Body of pancreas (tissue), 4 donors: ENCODE results near the gene NDC1. TPM values are rescaled to one million over a fixed set of nuclear protein-coding genes. Genes with fewer than 3 reads are reported as not detected.

Source experiments
- ATAC-seq: fragments of 150-250 bp; one replicate; pipeline ENCODE4 v1.9.1; 2016
- DNase-seq, 4 donors: peaks; one replicate each; pipeline ENCODE4 v3.0.0-alpha.2; 2019
- H3K27ac ChIP-seq, 4 donors: fragments of 200-600 bp; sonication (generic); 1 replicate in 3 of 4; 2 replicates in 1 of 4; pipeline versions ENCODE4 v1.5.1 to v1.6.1; 2016 to 2019; ENCODE audit warnings: mild to moderate bottlenecking in 1 of 4, mixed read lengths in 1 of 4, moderate library complexity in 1 of 4
- H3K27me3 ChIP-seq, 2 donors: fragments of 200-600 bp; sonication (generic); one replicate each; pipeline ENCODE4 v1.6.0; 2016; ENCODE audit warnings: mild to moderate bottlenecking in 1 of 2
- H3K36me3 ChIP-seq, 2 donors: fragments of 200-600 bp; sonication (generic); replicated peaks in 1 of 2; 2 replicates each; pipeline ENCODE4 v1.5.1; 2016; ENCODE audit warnings: low read depth in 2 of 2; ENCODE audit not compliant: insufficient read depth in 1 of 2
- H3K4me1 ChIP-seq: fragments of 200-600 bp; sonication (generic); one replicate; pipeline ENCODE4 v1.6.0; 2016
- H3K4me3 ChIP-seq, 2 donors: fragments of 200-600 bp; sonication (generic); 1 replicate in 1 of 2; 2 replicates in 1 of 2; pipeline ENCODE4 v1.5.1; 2016 to 2019
- H3K9me3 ChIP-seq, 3 donors: fragments of 200-600 bp; sonication (generic); 1 replicate in 2 of 3; 2 replicates in 1 of 3; pipeline ENCODE4 v1.5.1; 2016
- POLR2A ChIP-seq, 3 donors: fragments of 450-650 bp; IDR thresholded peaks; one replicate each; pipeline ENCODE4 v1.6.1; 2016; ENCODE audit warnings: antibody characterized with exemption in 3 of 3, mild to moderate bottlenecking in 2 of 3
- WGBS, 2 donors: methylation state at CpG; one replicate each; pipeline ENCODE4 v1.1.5; 2017; 5-methylcytosine and 5-hydroxymethylcytosine counted together
- intact Hi-C: fragments of 100-400 bp; cut with DNase I; formaldehyde crosslinking; loops from one replicate; pipeline ENCODE4 v1.15.1; 2023
- total RNA-seq, 2 donors: library from RNA; depleted of rRNA; stranded (reverse); fragments of >200 nt; gene quantifications; one replicate each; pipeline ENCODE4 v1.1.0, GENCODE V29; 2016
- TF ChIP-seq, protein P1 (sequence below), 7 experiments: fragments of 450-650 bp in 4 of 7; fragments of 200-600 bp in 3 of 7; sonication (generic) in 3 of 7; IDR thresholded peaks; one replicate each; pipeline ENCODE4 v1.5.1; 2016 to 2019; ENCODE audit warnings: antibody characterized with exemption in 7 of 7

Gene NDC1
- total RNA-seq, 2 donors from 2014 or later, result 2.3 to 7.3 TPM

DNA sequence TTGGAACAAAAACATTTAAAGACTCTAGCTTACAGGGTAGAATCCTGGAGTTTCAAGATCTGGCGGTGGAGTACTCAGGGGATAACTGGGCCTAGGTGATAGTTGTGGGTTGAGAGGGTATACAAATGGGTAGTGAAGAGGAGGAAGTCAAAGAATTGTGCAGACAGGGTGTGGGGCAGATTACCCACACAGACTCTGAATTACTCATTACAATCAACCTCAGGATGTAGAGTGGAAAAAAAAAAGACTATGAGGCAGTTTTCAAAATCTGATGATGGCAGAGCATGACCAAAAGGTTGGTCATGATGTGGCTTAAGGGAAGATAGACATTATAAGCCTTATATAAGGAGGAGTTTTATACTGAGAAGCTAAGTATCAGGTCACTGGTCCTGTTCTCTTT, 55.0 kb downstream of the NDC1 start:
- Histone ChIP-seq H3K27ac (no peak overlapping the region), H3K9me3 (no peaks in the 10 kb centered on the region), H3K36me3 (peaks cover 0 to 2% of the 10 kb centered on the region in 2 donors), H3K4me1 (no peaks in the 10 kb centered on the region), H3K27me3 (no peaks in the 10 kb centered on the region), H3K4me3 (no peak overlapping the region)
- intact Hi-C loops, result no loop called here
- TF ChIP-seq POLR2A (IDR thresholded peaks at IDR 0.05), result no peak
- TF ChIP-seq, protein P1, sequence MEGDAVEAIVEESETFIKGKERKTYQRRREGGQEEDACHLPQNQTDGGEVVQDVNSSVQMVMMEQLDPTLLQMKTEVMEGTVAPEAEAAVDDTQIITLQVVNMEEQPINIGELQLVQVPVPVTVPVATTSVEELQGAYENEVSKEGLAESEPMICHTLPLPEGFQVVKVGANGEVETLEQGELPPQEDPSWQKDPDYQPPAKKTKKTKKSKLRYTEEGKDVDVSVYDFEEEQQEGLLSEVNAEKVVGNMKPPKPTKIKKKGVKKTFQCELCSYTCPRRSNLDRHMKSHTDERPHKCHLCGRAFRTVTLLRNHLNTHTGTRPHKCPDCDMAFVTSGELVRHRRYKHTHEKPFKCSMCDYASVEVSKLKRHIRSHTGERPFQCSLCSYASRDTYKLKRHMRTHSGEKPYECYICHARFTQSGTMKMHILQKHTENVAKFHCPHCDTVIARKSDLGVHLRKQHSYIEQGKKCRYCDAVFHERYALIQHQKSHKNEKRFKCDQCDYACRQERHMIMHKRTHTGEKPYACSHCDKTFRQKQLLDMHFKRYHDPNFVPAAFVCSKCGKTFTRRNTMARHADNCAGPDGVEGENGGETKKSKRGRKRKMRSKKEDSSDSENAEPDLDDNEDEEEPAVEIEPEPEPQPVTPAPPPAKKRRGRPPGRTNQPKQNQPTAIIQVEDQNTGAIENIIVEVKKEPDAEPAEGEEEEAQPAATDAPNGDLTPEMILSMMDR (IDR thresholded peaks at IDR 0.05), result no peak
- no peak for ATAC-seq
- DNase-seq, result no peak
- 87 to 93% methylated on average over 1 of the region's 1 CpG for WGBS, 2 donors

DNA sequence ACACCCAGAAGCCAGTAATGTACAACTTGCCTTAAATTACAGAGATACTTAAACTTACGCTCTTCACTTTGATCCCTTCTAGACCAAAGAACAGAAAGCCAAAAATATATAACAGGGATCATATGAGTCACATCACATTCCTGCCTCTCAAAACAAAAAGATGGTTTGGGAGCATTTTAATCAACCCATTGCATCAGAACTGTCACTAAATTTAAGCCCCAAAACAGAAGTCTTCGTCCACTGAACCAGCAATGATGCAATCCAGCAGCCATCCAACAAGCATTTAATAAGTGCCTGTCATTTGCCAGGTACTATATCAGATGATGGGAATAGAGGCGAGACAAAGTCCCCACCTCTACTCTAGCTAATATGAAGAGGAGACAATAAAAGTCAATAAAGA, 56.4 kb downstream of the NDC1 start:
- DNase-seq, result no peak
- Histone ChIP-seq H3K4me3 (no peak overlapping the region), H3K4me1 (no peaks in the 10 kb centered on the region), H3K27me3 (no peaks in the 10 kb centered on the region), H3K36me3 (peaks cover 0 to 2% of the 10 kb centered on the region in 2 donors), H3K27ac (no peak overlapping the region), H3K9me3 (no peaks in the 10 kb centered on the region)
- no peak for TF ChIP-seq POLR2A (IDR thresholded peaks at IDR 0.05)
- TF ChIP-seq, protein P1 (IDR thresholded peaks at IDR 0.05), result no peak
- ATAC-seq, result no peak
- WGBS, 2 donors, result 87 to 92% methylated on average over 3 of the region's 3 CpGs
- intact Hi-C loops, result no loop called here

DNA sequence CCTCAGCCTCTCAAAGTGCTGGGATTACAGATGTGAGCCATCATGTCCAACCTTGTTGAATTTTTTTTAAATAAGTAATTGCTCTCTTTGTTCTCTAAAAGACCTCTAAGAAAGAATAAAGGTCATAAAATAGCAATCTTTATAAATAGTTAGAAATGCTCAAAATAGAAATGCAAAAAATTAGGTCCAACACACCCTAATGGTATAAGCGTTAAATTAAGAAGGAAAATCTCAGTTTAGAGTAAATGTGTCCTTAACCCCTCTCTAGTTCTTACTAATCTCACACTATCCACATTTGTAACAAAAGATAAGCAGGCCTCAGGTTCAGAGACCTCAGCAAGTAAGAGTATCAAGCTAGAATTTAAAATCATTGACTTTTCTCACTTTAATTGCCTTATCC, 60.8 kb downstream of the NDC1 start:
- peaks cover 0 to 1% of the 10 kb centered on the region in 2 donors for H3K36me3 ChIP-seq
- H3K9me3 ChIP-seq, result no peaks in the 10 kb centered on the region
- H3K4me3 ChIP-seq, result no peak overlapping the region
- TF ChIP-seq, protein P1 (IDR thresholded peaks at IDR 0.05), result no peak
- no peak for TF ChIP-seq POLR2A (IDR thresholded peaks at IDR 0.05)
- no peaks in the 10 kb centered on the region for H3K4me1 ChIP-seq
- ATAC-seq, result no peak
- intact Hi-C loops, result no loop called here
- no peaks in the 10 kb centered on the region for H3K27me3 ChIP-seq
- WGBS, 2 donors, result 96 to 97% methylated on average over 1 of the region's 1 CpG
- DNase-seq, result no peak
- H3K27ac ChIP-seq, result no peak overlapping the region

DNA sequence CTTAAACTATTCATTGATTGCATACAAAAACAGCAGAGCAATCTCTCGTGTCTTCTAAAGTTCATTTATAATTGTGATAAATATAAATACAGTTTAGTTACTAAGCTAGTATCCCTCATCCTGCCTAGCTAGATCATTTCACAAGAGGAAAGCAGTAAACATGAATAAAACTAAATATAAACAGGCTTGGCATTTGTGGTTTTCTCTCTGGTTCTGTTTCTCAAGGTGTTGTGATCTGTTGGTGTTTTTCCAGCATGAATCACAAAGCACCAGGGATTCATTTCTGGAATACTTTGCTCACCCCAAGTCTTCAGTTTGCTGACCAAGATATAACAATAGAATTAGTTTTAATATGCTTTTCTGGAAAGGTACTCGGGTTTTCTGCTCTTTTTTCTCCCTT, 66.4 kb downstream of the NDC1 start:
- H3K27me3 ChIP-seq, result no peaks in the 10 kb centered on the region
- no peak overlapping the region for H3K27ac ChIP-seq
- peaks cover 0 to 4% of the 10 kb centered on the region in 2 donors for H3K36me3 ChIP-seq
- no peak for TF ChIP-seq POLR2A (IDR thresholded peaks at IDR 0.05)
- TF ChIP-seq, protein P1 (IDR thresholded peaks at IDR 0.05), result no peak
- DNase-seq (no peak), ATAC-seq (no peak)
- H3K9me3 ChIP-seq, result no peaks in the 10 kb centered on the region
- WGBS, 2 donors, result 79 to 89% methylated on average over 2 of the region's 2 CpGs
- intact Hi-C loops, result no loop called here
- no peaks in the 10 kb centered on the region for H3K4me1 ChIP-seq
- H3K4me3 ChIP-seq, result no peak overlapping the region

DNA sequence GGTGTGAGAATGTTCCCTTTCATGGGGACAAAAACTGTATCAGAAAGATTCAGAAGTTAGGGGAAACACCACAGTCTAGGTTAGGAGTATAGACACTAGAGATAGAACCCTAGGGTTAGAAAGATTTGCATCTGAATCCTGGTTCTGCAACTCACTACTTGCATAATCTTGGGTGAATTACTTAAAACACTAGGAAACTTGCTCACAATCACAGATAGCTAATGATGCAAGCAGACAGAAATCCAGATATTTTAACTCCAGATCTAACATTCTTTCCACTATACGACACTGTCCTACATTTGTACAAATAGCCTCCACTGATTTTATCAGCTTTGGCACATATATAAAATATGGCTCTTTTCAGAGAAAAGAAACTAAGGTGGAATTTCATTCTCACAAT, 68.3 kb downstream of the NDC1 start:
- 97 to 100% methylated on average over 1 of the region's 1 CpG for WGBS, 2 donors
- H3K27me3 ChIP-seq, result no peaks in the 10 kb centered on the region

More for the DNA sequence above, 68.3 kb downstream of the NDC1 start:
- no peaks in the 10 kb centered on the region for H3K9me3 ChIP-seq
- ATAC-seq (no peak), DNase-seq (no peak)
- H3K36me3 ChIP-seq, result peaks cover 0 to 4% of the 10 kb centered on the region in 2 donors
- intact Hi-C loops, result no loop called here
- H3K4me1 ChIP-seq, result no peaks in the 10 kb centered on the region
- H3K4me3 ChIP-seq, result no peak overlapping the region
- H3K27ac ChIP-seq, result no peak overlapping the region
- TF ChIP-seq POLR2A (IDR thresholded peaks at IDR 0.05), result no peak
- TF ChIP-seq, protein P1 (IDR thresholded peaks at IDR 0.05), result no peak
